OCI-LY7 (cell line): ENCODE results near the gene TBC1D1. TPM values are rescaled to one million over a fixed set of nuclear protein-coding genes. Genes with fewer than 3 reads are reported as not detected.
A peak's percentile ranks its signal among the peaks of the same experiment; 100 is the strongest.

Experiments used
- BruUV-seq: library from RNA; stranded (reverse); fragments of 400-500 nt; replicated peaks from 2 replicates; lab custom pipeline; 2021; lab: Mats Ljungman, UMichigan
- CTCF ChIA-PET: fragments of 300-600 bp; sonication (Branson Sonifier 250); formaldehyde crosslinking; loops from one replicate; lab custom pipeline; 2022; ENCODE audit warnings: antibody characterized with exemption; ENCODE audit not compliant: unreplicated experiment; lab: Charles Lee
- POLR2A ChIA-PET: fragments of 300-600 bp; sonication (Branson Sonifier 250); formaldehyde crosslinking; loops from one replicate; lab custom pipeline; 2022; ENCODE audit warnings: antibody characterized with exemption; lab: Charles Lee
- DNase-seq: peaks from one replicate; pipeline ENCODE4 v3.0.0-alpha.2; 2015; ENCODE audit warnings: low spot score
- H2AFZ ChIP-seq: fragments of 200-600 bp; sonication (generic), shearing (Covaris generic); 2 replicates; pipeline ENCODE4 v1.6.1; 2014; ENCODE audit warnings: mild to moderate bottlenecking, antibody characterized with exemption, low read length, moderate library complexity
- H3K27ac ChIP-seq: fragments of 200-600 bp; sonication (generic); 2 replicates; pipeline ENCODE4 v1.5.1; 2014; ENCODE audit warnings: mixed run types, low read depth, mild to moderate bottlenecking, moderate library complexity, low read length, inconsistent platforms; ENCODE audit not compliant: poor library complexity, severe bottlenecking
- H3K36me3 ChIP-seq: fragments of 200-600 bp; sonication (generic); 2 replicates; pipeline ENCODE4 v1.6.1; 2014; ENCODE audit warnings: mild to moderate bottlenecking, antibody characterized with exemption, low read length, moderate library complexity, mixed read lengths; ENCODE audit not compliant: insufficient read depth
- H3K4me1 ChIP-seq: fragments of 200-600 bp; sonication (generic); 2 replicates; pipeline ENCODE4 v1.5.1; 2014; ENCODE audit warnings: mild to moderate bottlenecking, low read length; ENCODE audit not compliant: insufficient read depth, poor library complexity, severe bottlenecking
- H3K4me2 ChIP-seq: fragments of 200-600 bp; sonication (generic); 2 replicates; pipeline ENCODE4 v1.6.1; 2014; ENCODE audit warnings: mild to moderate bottlenecking, low read length
- H3K4me3 ChIP-seq: fragments of 200-600 bp; sonication (generic); 2 replicates; pipeline ENCODE4 v1.5.1; 2014; ENCODE audit warnings: mild to moderate bottlenecking, low read depth, low read length; ENCODE audit not compliant: poor library complexity, severe bottlenecking
- H3K79me2 ChIP-seq: fragments of 200-600 bp; sonication (generic); 2 replicates; pipeline ENCODE4 v1.6.1; 2016; ENCODE audit warnings: low read depth, mild to moderate bottlenecking, low read length, moderate library complexity, mixed read lengths; ENCODE audit not compliant: insufficient read depth
- H3K9me2 ChIP-seq: fragments of 200-600 bp; sonication (generic); 2 replicates; pipeline ENCODE4 v1.6.1; 2016; ENCODE audit warnings: mild to moderate bottlenecking, low read length, mixed read lengths; ENCODE audit not compliant: insufficient read depth
- H3K9me3 ChIP-seq: fragments of 200-600 bp; sonication (generic); 2 replicates; pipeline ENCODE4 v1.6.1; 2014; ENCODE audit warnings: mild to moderate bottlenecking, mixed run types, low read length, mixed read lengths
- H4K20me1 ChIP-seq: fragments of 200-600 bp; sonication (generic); 2 replicates; pipeline ENCODE4 v1.6.1; 2014; ENCODE audit warnings: mild to moderate bottlenecking, antibody characterized with exemption, low read length, moderate library complexity, mixed read lengths; ENCODE audit not compliant: insufficient read depth
- CTCF ChIP-seq: fragments of 200-600 bp; sonication (generic); conservative IDR thresholded peaks from 2 replicates; pipeline ENCODE4 v1.5.1; 2014; ENCODE audit warnings: mild to moderate bottlenecking, antibody characterized with exemption, low read length, moderate library complexity, mixed read lengths
- EZH2phosphoT487 ChIP-seq: fragments of 200-600 bp; sonication (generic); IDR thresholded peaks from 2 replicates; pipeline ENCODE4 v1.6.1; 2018; ENCODE audit warnings: low read depth, borderline replicate concordance, mild to moderate bottlenecking, mixed run types, antibody characterized with exemption, low read length, moderate library complexity, mixed read lengths
- intact Hi-C: fragments of 100-400 bp; cut with micrococcal nuclease; formaldehyde crosslinking; loops from one replicate; pipeline ENCODE4 v1.10.0; 2022; ENCODE audit not compliant: unreplicated experiment
- total RNA-seq, 2 experiments: library from RNA; depleted of rRNA in 1 of 2; stranded (reverse); fragments of >200 nt in 1 of 2; shearing (Covaris generic) in 1 of 2; gene quantifications; 2 replicates each; pipeline ENCODE4 v1.2.3, GENCODE V29; 2014 to 2022

TBC1D1 gene
- total RNA-seq, 2 experiments from 2014 or later, result 539 to 545 TPM

GRCh38 chr4:38086151-38086848 lies 195.4 kb downstream of the TBC1D1 start:
- no peak overlapping the region for H3K4me3 ChIP-seq
- DNase-seq, result no peak
- BruUV-seq, result no TSS peak
- H3K79me2 ChIP-seq, result no peaks in the 10 kb centered on the region
- ChIA-PET CTCF (no interaction called here), POLR2A (interaction anchor here (0.5 to 1.1 kb wide), 4 partner anchors 8 to 583 kb away, joined by 3 to 6 read pairs (median 4); no protein-coding TSS in a partner anchor)
- H2AFZ ChIP-seq, result no peak overlapping the region
- no peaks in the 10 kb centered on the region for H4K20me1 ChIP-seq
- H3K36me3 ChIP-seq, result peaks cover 97% of the 10 kb centered on the region
- no peaks in the 10 kb centered on the region for H3K9me2 ChIP-seq
- TF ChIP-seq CTCF, result no peak
- TF ChIP-seq EZH2phosphoT487, result no peak
- no peaks in the 10 kb centered on the region for H3K4me1 ChIP-seq
- intact Hi-C loops, result no loop called here
- H3K9me3 ChIP-seq, result no peaks in the 10 kb centered on the region
- H3K4me2 ChIP-seq, result no peak overlapping the region
- no peak overlapping the region for H3K27ac ChIP-seq

- no peak for TF ChIP-seq CTCF
- no peak for TF ChIP-seq EZH2phosphoT487
- Histone ChIP-seq H3K9me2 (no peaks in the 10 kb centered on the region), H4K20me1 (no peaks in the 10 kb centered on the region), H3K9me3 (no peaks in the 10 kb centered on the region), H2AFZ (no peak overlapping the region), H3K4me1 (no peaks in the 10 kb centered on the region), H3K36me3 (peaks cover 97% of the 10 kb centered on the region), H3K4me3 (no peak overlapping the region), H3K79me2 (no peaks in the 10 kb centered on the region), H3K4me2 (no peak overlapping the region), H3K27ac (no peak overlapping the region)
- no peak for DNase-seq
- CTCF ChIA-PET, result no interaction called here
- intact Hi-C loops, result no loop called here
- POLR2A ChIA-PET, result interaction anchor here (0.5 to 1.1 kb wide), 3 partner anchors 8 to 582 kb away, joined by 3 to 4 read pairs (median 3); no protein-coding TSS in a partner anchor
- BruUV-seq, result TSS peak; percentile 3
These were observed 196.0 kb downstream of the TBC1D1 start for GRCh38 chr4:38086849-38087226.

DNA sequence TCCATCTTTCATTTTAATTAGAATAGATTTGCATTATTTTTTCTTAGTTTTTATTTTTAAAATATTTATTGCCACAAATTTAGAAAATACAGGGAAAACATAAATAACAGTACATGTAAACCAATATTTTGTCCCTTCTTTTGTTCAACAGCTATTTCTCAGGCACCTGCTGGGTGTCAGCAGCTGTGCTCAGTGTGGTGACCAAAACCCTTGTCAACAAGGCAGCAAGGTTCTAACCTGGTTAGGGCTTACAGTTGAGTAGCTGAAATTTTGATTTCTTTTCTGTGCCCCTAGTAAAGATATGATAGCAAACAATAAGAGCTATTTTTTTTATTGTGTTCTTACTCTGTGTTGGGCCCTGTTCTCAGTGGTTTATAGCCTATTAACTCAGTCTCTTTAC lies 197.4 kb downstream of the TBC1D1 start:
- H2AFZ ChIP-seq, result no peak overlapping the region
- H4K20me1 ChIP-seq, result no peaks in the 10 kb centered on the region
- peaks cover 97% of the 10 kb centered on the region for H3K36me3 ChIP-seq
- H3K79me2 ChIP-seq, result no peaks in the 10 kb centered on the region
- no peaks in the 10 kb centered on the region for H3K9me3 ChIP-seq
- CTCF ChIA-PET, result no interaction called here
- intact Hi-C loops, result no loop called here
- no peaks in the 10 kb centered on the region for H3K4me1 ChIP-seq
- POLR2A ChIA-PET, result interaction anchor here (0.6 to 1.4 kb wide), 5 partner anchors 8 to 115 kb away, joined by 3 to 6 read pairs (median 4); no protein-coding TSS in a partner anchor
- TF ChIP-seq EZH2phosphoT487, result no peak
- no peak for TF ChIP-seq CTCF
- BruUV-seq, result no TSS peak
- no peak overlapping the region for H3K4me3 ChIP-seq
- H3K4me2 ChIP-seq, result no peak overlapping the region
- no peaks in the 10 kb centered on the region for H3K9me2 ChIP-seq
- no peak overlapping the region for H3K27ac ChIP-seq
- no peak for DNase-seq
